NCI-H2107 treated with DMSO at 0.1 percent for 48 hours (cell line): ENCODE results near the gene EMP2.
"Not testable (repeated sequence)": the region's sequence is repeated elsewhere in the genome, so short reads cannot be mapped to it uniquely, and the experiment has no call there.

Experiments
- DNase-seq: peaks from one replicate; lab custom pipeline; 2025; ENCODE audit not compliant: unreplicated experiment; lab: John Stamatoyannopoulos, UW

The EMP2 gene

DNA sequence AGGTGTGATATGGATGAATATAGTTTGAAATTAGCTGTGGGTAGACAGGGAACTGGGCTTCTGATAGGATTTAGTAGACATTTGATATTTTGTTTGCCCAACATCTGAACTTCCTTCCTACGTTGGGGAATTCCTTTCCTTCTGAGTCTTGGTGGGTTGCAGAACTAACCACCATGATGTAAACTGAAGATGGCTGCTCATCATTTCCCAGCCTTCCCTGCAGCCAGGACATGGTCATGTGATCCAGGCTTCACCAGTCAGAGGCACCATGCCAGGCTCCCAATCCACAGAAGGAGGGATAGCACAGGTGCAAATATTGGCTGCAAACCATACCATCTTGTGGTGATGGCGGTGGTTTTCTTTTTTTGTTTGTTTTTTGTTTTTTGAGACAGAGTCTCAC is 57.4 kb downstream of the EMP2 start:
- DNase-seq = no peak

DNA sequence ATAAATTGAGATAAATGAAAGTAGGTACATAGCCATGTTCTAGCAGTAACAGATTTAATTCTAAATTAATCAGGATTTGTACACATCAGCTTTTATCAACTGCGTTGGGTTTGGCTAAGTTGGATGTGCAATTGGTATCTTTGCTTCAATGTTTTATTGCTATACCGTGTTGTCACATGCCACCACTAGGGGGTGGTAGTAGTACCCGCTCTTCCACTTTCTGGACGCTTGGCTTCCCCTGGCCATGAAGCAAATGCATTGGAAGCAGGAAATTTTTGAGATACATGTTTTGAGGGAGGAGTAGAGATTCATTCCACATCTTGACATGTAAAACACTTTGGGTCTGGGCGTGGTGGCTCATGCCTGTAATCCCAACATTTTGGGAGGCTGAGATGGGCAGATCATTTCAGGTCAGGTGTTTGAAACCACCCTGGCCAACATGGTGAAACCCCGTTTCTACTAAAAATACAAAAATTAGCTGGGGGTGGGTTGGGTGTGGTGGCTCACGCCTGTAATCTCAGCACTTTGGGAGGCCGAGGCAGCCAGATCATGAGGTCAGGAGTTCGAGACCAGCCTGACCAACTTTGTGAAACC is 58.6 kb downstream of the EMP2 start:
- DNase-seq = peak; percentile 53

DNA sequence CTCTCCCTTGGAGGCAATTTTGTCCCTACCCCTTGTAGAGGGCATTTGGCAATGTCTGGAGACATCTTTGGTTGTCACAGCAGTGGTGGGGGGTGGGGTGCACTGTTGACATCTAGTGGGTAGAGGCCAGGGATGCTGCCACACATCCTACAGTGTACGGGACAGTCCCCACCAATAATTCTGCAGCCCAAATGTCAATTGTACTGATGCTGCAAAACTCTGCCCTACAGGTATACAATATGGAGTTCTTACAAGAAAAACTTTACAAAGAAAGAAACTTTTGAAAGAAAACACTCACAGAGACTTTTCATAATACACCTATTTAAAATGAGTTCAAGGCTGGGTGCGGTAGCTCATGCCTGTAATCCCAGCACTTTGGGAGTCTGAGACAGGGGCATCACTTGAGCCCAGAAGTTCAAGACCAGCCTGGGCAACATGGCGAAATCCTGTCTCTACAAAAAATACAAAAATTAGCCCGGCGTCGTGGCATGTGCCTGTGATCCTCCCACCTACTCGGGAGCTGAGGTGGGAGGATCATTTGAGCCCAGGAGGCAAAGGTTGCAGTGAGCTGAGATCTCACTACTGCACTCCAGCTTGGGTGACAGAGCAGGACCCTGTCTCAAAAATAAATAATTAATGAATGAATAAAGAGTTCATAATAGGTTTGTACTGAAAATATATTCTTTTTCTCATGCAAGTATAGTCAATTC is 59.4 kb downstream of the EMP2 start:
- DNase-seq = no peak

DNA sequence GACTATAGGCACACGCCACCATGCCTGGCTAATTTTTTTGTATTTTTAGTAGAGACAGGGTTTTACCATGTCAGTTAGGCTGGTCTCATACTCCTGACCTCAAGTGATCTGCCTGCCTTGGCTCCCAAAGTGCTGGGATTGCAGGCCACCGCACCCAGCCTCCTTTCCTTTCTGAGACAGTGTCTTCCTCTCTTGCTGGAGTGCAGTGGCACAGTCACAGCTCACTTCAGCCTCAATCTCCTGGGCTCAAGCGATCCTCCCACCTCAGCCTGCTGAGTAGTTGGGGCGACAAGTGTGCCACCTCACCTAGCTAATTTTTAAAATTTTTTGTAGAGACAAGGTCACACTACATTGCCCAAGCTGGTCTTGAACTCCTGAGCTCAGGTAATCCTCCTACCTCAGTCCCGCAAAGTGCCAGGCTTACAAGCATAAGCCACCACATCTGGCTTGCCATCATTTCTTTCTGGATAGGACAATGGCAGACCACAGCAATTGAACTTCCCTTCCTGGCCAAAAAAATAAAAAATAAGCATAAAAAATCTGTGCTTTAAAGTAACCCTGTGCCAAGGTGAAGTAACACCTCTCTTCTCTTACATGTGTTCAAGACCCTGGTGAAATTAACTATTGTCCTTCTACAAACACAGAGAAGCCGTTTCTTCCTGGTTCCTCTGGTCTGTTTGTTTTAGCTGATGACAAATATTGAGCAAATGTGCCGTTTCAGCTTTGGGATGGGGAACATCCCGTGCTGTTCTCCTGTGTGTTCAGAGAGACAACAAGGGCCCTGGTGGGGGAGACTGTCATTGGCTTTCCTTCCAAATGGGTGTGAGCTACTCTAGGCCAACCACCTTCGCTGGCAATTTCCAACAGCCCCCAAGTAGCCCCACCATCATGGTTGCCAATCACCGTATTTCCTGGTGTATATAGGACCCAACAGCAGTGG is 60.2 kb downstream of the EMP2 start:
- no peak for DNase-seq

DNA sequence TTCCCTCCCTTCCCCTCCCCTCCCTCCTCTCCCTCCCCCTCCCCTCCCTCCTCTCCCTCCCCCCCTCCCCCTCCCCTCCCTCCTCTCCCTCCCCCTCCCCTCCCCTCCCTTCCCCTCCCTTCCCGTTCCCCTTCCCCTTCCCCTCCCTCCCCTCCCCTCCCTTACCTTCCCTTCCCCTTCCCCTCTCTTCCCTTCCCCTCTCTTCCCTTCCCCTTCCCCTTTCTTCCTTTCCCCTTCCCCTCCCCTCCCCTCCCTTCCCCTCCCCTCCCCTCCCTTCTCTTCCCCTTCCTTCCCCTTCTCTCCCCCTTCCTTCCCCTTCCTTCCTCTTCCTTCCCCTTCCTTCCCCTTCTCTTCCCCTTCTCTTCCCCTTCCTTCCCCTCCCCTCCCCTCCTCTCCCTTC is 61.1 kb downstream of the EMP2 start:
- DNase-seq = no peak

DNA sequence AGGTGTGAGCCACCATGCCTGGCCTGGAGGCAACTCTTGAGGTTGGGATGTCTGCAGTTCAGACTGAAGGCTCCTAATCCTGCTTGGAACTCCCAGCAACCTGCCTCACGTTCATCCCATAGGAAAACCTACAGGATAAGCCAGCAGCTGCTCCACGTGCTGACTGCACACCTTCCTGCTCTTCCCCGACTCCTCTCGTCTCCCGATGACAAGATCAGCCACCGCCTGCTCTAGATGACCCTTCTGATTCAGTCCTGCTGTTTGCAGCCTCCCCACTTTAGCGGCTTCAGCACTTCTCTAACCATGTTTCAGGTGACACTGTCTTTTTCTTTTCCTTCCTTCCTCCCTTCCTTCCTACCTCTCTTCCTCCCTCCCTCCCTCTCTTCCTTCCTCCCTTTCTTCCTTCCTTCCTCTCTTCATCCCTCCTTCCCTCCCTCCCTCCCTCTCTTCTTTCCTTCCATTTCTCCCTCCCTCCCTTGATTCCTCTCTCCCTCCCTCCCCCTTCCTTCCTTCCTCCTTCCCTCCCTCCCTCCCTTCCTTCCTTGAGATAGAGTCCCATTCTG is 61.8 kb downstream of the EMP2 start:
- no peak for DNase-seq

DNA sequence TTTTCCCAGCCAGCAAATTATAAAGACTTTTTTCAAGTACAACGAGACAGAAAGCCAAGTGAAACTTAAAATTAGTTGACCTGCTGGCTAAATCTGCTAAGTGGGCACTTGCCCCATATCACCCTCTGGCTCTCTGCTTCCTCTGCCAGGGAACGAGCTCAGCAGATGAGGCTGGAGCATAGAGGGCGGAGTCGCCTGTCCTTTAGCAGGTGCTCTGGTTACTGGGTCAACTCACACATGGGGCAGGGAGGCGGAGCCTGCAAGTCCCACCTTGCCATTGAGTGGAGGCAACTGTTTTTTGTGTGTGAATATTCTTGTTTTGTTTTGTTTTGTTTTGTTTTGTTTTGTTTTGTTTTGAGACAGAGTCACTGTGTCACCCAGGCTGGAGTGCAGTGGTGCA is 62.5 kb downstream of the EMP2 start:
- DNase-seq = no peak

DNA sequence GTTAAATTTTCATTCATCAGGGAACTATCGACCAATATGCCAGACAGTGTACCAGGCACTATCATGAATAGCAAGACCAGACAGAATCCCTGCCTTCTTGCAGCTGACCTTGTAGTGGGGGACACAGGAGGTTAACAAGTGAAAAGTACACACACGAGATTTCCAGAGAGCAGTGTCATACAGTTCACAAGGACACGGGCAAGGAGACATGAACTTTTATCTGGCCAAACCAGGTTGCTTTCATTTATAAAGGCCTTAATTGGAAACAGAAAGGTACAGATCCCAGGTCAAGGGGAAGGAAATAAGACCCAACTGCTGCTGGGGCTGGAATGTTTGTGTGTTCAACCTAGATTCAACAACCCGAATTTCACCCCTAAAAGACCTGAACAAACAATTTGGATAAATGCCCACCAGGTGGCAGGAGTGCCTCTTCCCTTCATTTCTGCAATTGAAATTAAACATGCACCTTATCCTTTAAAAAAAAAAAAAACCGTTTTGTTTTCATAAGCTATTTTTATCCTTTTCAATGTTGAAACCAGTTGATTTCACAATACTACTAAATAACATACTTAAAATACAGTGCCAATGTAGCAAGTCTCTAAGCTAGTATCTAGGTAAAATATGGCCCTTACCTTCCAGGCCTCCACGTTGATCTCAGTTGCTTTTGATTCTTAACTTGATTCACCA is 65.9 kb downstream of the EMP2 start:
- peak; percentile 39 for DNase-seq

DNA sequence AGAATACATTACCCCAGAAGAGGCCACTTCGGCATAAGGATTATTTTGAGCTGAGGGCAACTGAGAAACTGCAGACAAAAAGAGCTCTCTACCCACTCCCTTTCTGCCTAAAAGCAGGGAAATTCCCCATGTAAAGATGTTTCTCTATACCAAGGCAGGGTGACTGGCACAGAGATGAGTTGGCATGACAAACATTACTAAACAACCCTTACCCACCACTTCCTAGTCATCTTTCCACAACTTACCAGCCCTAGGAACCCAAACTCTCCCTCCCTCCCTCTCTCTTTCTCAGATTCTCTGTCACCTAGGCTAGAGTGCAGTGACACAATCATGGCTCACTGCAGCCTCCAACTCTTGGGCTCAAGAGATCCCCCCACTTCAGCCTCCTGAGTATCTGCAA is 68.6 kb downstream of the EMP2 start:
- DNase-seq = no peak

DNA sequence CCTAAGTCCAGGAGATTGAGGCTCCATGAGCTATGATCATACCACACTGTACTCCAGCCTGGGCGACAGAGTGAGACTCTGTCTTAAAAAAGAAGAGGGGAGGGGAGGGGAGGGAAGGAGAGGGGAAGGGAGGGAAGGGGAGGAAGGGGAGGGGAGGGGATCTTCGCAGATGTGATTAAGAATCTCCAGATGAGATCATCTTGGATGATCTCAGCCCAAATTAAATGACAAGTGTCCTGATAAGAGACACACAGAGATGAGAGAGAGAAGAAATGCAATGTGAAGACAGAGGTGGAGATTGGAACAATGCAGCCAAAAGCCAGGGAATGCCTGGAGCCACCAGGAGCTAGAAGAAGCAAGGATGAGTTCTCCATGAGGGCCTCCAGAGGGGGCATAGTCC is 70.1 kb downstream of the EMP2 start:
- no peak for DNase-seq

DNA sequence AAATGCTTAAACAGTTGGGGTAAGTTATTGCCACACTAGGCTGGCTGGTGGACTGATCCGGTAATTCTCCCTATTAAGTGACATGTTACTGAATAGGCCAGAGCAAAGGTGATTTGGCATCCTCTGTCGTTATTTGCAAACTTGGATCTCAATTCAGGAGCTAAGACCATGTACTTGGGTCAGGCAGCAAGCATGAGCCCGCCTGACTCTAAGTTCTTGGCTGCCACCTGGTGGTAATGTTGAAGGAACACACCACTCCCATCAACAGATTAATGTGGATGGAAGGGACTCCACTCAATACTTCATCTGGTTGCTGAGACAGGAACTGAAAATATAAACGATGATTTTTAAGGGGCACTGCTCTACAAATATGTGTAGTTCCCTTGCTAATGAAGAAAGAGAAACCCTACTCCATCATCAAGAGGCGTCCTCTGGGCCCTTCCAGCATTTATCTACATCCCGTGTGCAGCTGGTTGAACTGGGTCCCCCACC is 70.8 kb downstream of the EMP2 start:
- DNase-seq = peak; percentile 66

DNA sequence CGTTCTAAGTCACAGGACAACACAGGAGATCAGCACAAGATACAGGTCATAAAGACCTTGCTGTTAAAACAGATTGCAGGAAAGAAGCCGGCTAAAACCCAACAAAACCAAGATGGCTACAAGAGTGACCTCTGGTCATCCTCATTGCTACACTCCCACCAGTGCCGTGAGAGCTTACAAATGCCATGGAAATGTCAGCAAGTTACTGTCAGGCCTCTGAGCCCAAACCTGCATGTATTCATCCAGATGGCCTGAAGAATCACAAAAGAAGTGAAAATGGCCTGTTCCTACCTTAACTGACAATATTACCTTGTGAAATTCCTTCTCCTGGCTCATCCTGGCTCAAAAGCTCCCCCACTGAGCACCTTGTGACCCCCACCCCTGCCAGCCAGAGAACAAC is 75.1 kb downstream of the EMP2 start:
- not testable (repeated sequence) for DNase-seq

DNA sequence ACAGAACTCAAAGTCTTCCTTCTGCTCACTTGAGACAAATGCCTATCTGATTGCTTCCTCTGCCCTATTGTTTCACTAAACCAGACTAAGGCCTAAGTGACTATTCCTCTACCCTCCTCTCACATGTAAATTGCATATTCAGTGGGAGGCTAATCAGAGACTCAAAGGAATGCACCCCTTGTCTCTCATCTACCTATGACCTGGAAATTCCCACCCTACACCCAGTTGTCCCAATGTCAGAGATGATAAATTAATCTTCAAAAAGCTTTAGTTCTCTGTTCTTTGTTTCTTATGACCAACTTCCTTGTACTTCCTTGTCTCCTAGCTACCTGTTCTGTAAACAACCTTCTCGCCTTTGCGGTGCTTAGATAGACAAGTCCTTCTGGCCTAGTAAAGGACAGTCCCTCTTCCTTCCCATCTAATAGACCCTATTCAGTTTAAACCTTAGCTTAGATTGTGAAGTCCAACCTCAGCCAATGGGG is 76.0 kb downstream of the EMP2 start:
- DNase-seq = no peak

DNA sequence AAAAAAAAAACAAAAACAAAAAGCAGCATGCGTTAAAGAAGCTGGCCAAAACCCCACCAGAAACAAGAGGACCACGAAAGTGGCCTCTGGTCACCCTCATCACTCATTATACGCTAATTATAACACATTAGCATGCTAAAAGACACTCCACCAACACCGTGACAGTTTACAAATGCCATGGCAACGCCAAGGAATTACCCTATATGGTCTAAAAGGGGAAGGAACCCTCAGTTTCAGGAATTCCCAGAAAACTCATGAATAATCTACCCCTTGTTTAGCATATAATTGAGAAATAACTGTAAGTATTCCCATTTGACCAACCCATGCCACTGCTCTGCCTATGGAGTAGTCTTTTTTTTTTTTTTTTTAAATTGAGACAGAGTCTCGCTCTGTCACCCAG is 77.6 kb downstream of the EMP2 start:
- DNase-seq = no peak

DNA sequence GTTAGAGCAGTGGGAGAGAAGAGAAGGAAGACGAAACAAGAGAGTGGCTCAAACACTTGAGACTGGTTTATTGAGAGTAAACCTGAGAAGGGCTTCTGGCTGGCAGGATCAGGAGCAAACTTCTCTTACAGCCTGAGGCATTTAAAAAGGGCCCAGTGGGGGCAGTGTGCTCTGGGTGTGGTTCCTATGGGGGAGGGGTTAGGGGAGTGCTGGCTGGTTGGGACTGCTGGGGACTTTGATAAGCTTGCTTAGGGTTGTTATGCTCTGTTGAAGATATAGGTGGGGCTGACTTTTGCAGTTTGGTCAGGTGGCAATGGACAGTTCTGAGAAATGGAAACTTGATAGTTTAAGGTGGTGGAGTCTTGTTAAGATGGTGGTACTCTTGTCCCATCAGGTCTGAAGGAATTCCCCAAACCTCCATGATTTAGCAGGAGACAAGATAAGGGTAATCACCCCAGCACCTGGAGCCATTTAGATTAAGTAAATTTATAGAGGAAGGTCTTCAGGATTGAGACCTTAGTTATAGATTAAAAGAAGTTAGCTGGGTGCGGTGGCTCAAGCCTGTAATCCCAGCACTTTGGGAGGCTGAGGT is 79.3 kb downstream of the EMP2 start:
- DNase-seq = no peak

DNA sequence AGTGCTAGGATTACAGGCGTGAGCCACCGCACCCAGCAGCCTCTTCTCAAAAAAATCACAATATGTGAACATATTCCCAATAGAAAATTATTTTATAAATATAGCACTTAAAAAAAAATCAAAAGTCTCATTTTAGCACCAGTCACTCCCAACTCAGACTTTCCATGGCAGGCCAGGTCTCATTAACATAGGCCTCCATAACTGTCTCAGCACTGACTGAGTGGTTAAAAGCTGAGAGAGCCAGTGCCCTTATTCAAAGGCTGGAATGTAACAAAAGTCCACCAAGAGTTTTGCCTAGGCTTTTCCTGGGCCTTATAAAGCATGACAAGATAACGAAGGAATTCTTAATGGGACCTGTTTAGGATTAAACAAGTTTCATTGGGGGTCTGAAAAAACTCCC is 79.8 kb downstream of the EMP2 start:
- DNase-seq = no peak

DNA sequence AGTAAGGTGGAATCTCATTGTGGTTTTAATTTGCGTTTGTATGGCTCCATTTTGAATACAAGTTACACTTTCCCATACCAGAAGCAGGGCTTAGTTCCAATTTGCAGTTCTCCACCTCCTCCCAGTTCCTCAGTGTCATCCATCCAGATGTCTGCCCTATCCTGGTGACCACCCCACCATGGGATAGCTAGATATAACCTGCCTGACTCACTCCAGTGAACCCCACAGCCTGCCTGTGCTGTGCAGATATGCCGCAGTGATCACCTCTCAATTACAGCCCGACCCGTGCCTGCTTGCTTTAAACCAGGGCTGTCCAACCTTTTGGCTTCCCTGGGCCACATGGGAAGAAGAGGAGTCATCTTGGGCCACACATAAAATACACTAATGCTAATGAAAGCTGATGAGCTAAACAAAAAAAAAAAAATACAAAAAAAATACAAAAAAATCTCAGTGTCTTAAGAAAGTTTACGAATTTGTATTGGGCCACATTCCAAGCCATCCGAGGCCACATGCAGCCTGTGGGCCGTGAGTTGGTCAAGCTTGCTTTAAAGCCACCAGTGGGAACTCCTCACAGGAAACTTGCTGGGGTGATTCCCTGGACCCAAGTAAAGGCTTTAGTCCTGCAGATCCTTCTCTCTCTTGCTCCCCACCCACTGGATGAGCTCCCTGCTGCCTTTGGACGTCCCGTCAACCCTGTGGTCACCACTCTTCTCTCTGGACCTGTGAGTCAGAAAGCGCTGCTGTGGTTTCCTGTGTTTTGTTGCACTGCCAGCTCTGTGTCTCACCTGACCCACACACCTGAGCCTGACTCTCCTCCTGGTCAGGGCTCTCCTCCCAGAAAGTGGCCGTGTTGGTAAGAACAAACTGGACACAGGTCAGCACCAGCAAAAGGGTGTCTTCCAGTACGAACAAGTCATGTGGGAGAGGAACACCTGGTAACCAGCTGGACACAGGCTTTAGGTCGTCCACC is 83.0 kb downstream of the EMP2 start:
- no peak for DNase-seq

DNA sequence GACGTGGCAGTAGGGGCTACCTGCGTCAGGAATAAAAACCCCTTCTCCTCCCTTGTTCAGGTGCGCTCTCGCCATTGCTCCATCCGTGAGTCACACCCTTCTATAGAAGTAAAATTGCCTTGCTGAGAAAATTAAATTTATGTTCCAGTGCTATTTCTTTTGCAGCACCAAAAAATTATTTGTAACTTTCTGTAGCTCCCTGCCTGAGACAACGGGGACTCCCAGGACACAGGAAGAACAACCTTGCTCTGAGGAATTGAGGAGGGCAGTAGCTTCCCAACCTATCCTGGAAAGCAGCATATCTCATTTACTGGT is 85.4 kb downstream of the EMP2 start:
- no peak for DNase-seq

DNA sequence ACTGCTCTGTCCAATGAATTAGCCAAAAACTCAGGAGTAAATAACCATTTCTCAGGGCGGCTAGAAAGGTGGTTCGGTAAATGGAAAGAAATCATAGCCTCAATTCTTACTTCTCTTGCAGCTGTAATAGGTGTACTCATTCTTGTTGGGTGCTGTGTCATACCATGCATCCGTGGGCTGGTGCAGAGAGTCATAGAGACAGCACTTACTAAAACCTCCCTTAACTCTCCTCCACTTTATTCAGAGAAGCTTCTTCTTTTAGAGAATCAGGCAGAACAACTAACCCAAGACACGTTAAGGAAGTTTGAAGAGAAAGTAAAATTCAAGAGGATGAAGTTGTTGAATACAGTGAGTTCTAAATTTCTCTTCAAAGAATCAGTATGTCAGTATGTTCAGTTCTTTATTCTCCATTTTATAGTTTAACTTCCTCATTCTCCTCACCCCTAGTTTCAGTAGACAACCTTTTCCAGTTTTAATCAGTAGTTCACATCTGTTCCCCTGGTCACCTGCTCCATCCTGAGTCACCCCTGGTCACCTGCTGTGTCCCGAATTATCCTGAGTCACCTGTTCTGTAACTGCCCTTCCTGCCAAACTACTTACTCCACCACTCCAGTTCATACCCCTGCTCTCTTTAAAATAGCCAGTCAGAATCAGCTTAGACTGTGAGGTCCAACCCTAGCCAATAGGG is 85.9 kb downstream of the EMP2 start:
- no peak for DNase-seq
